Loucy (cell line): Measurements from ENCODE around the gene PI3.

Source experiments
- EZH2phosphoT487 ChIP-seq: fragments of 200-600 bp; IDR thresholded peaks from 2 replicates; pipeline ENCODE4 v1.6.1; 2018; ENCODE audit warnings: antibody characterized with exemption, mild to moderate bottlenecking, moderate library complexity, borderline replicate concordance
- TF ChIP-seq, protein P1 (sequence below): fragments of 200-600 bp; sonication (generic); conservative IDR thresholded peaks from 2 replicates; pipeline ENCODE4 v1.5.1; 2014; ENCODE audit warnings: mild to moderate bottlenecking, antibody characterized with exemption, low read length

DNA sequence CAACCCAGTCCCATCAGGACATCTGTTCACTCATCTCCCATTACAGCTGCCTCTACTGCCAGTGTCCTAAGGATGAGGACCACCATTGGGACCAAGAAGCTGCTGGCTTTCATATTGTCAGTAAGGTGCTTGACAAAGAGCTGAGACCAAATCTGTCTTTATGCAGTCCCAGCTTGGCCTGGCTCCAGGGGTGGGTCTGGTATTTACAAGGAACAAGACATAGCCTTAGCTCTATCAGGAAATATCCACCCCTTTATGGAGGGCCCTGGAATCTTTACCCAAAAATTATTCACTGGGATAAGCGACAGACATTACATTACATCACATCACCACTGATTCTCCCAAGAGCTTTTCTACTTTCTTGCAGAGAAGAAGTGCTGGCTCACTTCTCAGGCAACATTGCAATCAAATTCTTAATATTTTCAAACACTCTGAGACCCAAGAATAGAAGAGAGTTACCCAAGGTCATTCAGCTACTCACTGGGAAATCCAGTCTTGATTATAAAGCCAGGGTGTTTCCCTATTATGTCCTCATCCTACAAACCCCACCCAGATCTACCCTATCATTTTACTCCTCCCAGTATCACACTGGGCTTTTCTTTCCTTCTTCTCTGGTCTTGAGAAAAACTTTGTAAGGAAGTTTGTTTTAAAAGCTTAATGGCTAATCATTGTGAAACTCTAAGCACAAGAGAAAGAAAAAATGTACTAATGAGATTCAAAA lies 11.5 kb upstream of the PI3 start:
- TF ChIP-seq, protein P1, sequence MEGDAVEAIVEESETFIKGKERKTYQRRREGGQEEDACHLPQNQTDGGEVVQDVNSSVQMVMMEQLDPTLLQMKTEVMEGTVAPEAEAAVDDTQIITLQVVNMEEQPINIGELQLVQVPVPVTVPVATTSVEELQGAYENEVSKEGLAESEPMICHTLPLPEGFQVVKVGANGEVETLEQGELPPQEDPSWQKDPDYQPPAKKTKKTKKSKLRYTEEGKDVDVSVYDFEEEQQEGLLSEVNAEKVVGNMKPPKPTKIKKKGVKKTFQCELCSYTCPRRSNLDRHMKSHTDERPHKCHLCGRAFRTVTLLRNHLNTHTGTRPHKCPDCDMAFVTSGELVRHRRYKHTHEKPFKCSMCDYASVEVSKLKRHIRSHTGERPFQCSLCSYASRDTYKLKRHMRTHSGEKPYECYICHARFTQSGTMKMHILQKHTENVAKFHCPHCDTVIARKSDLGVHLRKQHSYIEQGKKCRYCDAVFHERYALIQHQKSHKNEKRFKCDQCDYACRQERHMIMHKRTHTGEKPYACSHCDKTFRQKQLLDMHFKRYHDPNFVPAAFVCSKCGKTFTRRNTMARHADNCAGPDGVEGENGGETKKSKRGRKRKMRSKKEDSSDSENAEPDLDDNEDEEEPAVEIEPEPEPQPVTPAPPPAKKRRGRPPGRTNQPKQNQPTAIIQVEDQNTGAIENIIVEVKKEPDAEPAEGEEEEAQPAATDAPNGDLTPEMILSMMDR: no peak
- no peak for TF ChIP-seq EZH2phosphoT487
